Right lobe of liver (tissue), 6 donors: ENCODE results near the gene BBOX1. TPM values are rescaled to one million over a fixed set of nuclear protein-coding genes. Genes with fewer than 3 reads are reported as not detected.

ENCODE experiments used
- ATAC-seq, 4 donors: fragments of 200-7000 bp; cut with Tn5 transposase; one replicate each; pipeline ENCODE4 v1.9.1; 2020; ENCODE audit warnings: mild to moderate bottlenecking in 4 of 4, moderate library complexity in 4 of 4
- DNase-seq, 3 donors: peaks; one replicate each; pipeline ENCODE4 v3.0.0-alpha.2; 2020
- H3K27ac ChIP-seq, 3 donors: fragments of 200-600 bp; one replicate each; pipeline ENCODE4 v1.8.0; 2022
- H3K27me3 ChIP-seq, 2 donors: fragments of 200-600 bp; one replicate each; pipeline ENCODE4 v1.8.0; 2022
- H3K36me3 ChIP-seq, 4 donors: fragments of 200-600 bp; sonication (generic) in 1 of 4; one replicate each; pipeline versions ENCODE4 v1.5.1 to v1.8.0; 2017 to 2022; ENCODE audit warnings: control low read depth in 1 of 4
- H3K4me1 ChIP-seq, 4 donors: fragments of 200-600 bp; sonication (generic) in 1 of 4; one replicate each; pipeline versions ENCODE4 v1.5.1 to v1.8.0; 2017 to 2022; ENCODE audit warnings: control low read depth in 1 of 4
- H3K4me3 ChIP-seq, 3 donors: fragments of 200-600 bp; one replicate each; pipeline ENCODE4 v1.8.0; 2022
- H3K9me3 ChIP-seq, 4 donors: fragments of 200-600 bp; sonication (generic) in 1 of 4; one replicate each; pipeline versions ENCODE4 v1.5.1 to v1.8.0; 2017 to 2022; ENCODE audit warnings: control low read depth in 1 of 4
- POLR2A ChIP-seq: fragments of 450-650 bp; IDR thresholded peaks from one replicate; pipeline ENCODE4 v1.6.1; 2017; ENCODE audit warnings: antibody characterized with exemption, mild to moderate bottlenecking
- WGBS: methylation state at CpG from one replicate; pipeline ENCODE4 v1.1.6; 2018; ENCODE audit warnings: low coverage, low lambda C conversion rate; ENCODE audit not compliant: insufficient coverage; ENCODE audit errors: missing lambda C conversion rate; 5-methylcytosine and 5-hydroxymethylcytosine counted together
- intact Hi-C, 2 donors: fragments of 100-400 bp; cut with DNase I; formaldehyde crosslinking; loops; one replicate each; pipeline versions ENCODE4 v1.11.2 to v1.14.1; 2022
- total RNA-seq, 6 experiments: library from RNA; depleted of rRNA in 2 of 6; stranded (reverse); fragments of >200 nt in 2 of 6; fragmentation: NEBNext Ultra II Directional in 3 of 6; extraction: Animal tissue kit (Norgen Biotek cat#: 25700) in 3 of 6; gene quantifications; one replicate each; pipeline versions ENCODE4 v1.1.0 to v1.2.4, GENCODE V29; 2016 to 2023
- TF ChIP-seq, protein P1 (sequence below), 4 donors: fragments of 200-600 bp in 3 of 4; fragments of 450-650 bp in 1 of 4; IDR thresholded peaks; one replicate each; pipeline versions ENCODE4 v1.5.1 to v1.8.0; 2016 to 2022; ENCODE audit warnings: antibody characterized with exemption in 4 of 4, mild to moderate bottlenecking in 2 of 4
- donor health status: DM: no; HTN: yes; CAD: no.
- donor health status: DM: no; HTN: no; CAD: no.
- donor health status: DM: no; HTN: no; CAD: no.
- donor health status: DM: no; HTN: yes; CAD: no.
- donor health status: DM: no; HTN: yes; CAD: no.

Gene BBOX1
- total RNA-seq, 6 experiments from 2014 or later = 1.9 to 25.3 (median 13.9) TPM

DNA sequence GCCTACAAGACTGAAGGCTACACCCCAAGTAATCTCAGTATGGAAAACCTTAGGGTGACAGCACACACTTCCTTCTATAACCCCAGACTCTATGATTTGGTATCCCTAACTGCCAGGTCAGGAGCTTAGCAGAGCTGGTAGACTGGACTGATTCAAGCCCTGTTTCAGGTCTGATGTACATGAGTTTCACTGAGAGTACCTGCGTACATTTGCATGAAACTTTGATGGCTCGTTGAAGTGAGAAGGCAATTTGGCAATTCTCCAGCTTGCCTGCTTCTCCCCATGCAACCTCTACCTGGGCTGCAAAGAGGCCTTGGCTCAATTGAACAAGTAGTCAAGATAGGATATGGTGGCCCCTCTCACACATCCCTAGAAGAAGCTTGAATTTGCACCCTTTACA lies 36.5 kb upstream of the BBOX1 start:
- H3K4me1 ChIP-seq = no peaks in the 10 kb centered on the region
- H3K27ac ChIP-seq = no peak overlapping the region
- DNase-seq = no peak
- TF ChIP-seq POLR2A = no peak
- TF ChIP-seq, protein P1, sequence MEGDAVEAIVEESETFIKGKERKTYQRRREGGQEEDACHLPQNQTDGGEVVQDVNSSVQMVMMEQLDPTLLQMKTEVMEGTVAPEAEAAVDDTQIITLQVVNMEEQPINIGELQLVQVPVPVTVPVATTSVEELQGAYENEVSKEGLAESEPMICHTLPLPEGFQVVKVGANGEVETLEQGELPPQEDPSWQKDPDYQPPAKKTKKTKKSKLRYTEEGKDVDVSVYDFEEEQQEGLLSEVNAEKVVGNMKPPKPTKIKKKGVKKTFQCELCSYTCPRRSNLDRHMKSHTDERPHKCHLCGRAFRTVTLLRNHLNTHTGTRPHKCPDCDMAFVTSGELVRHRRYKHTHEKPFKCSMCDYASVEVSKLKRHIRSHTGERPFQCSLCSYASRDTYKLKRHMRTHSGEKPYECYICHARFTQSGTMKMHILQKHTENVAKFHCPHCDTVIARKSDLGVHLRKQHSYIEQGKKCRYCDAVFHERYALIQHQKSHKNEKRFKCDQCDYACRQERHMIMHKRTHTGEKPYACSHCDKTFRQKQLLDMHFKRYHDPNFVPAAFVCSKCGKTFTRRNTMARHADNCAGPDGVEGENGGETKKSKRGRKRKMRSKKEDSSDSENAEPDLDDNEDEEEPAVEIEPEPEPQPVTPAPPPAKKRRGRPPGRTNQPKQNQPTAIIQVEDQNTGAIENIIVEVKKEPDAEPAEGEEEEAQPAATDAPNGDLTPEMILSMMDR (IDR thresholded peaks at IDR 0.05) = no peak
- H3K9me3 ChIP-seq = no peaks in the 10 kb centered on the region
- no peaks in the 10 kb centered on the region for H3K36me3 ChIP-seq
- WGBS = 80% methylated on average over 2 of the region's 2 CpGs
- ATAC-seq = no peak
- intact Hi-C loops = no loop called here
- H3K4me3 ChIP-seq = no peak overlapping the region
- H3K27me3 ChIP-seq = no peaks in the 10 kb centered on the region

GRCh38 chr11:27008811-27009535 lies 31.6 kb upstream of the BBOX1 start:
- Histone ChIP-seq H3K27me3 (no peaks in the 10 kb centered on the region), H3K4me3 (no peak overlapping the region), H3K4me1 (no peaks in the 10 kb centered on the region), H3K9me3 (no peaks in the 10 kb centered on the region), H3K27ac (no peak overlapping the region), H3K36me3 (no peaks in the 10 kb centered on the region)
- ATAC-seq = no peak
- intact Hi-C loops = no loop called here
- no peak for DNase-seq
- TF ChIP-seq, protein P1 (IDR thresholded peaks at IDR 0.05) = no peak
- TF ChIP-seq POLR2A = no peak

GRCh38 chr11:27011560-27012233 lies 28.9 kb upstream of the BBOX1 start:
- ATAC-seq = no peak
- Histone ChIP-seq H3K27me3 (no peaks in the 10 kb centered on the region), H3K27ac (no peak overlapping the region), H3K9me3 (no peaks in the 10 kb centered on the region), H3K4me1 (no peaks in the 10 kb centered on the region), H3K4me3 (no peak overlapping the region), H3K36me3 (no peaks in the 10 kb centered on the region)
- TF ChIP-seq, protein P1 (IDR thresholded peaks at IDR 0.05) = no peak
- TF ChIP-seq POLR2A = no peak
- intact Hi-C loops = no loop called here
- DNase-seq = no peak
- 76% methylated on average over 4 of the region's 4 CpGs for WGBS

DNA sequence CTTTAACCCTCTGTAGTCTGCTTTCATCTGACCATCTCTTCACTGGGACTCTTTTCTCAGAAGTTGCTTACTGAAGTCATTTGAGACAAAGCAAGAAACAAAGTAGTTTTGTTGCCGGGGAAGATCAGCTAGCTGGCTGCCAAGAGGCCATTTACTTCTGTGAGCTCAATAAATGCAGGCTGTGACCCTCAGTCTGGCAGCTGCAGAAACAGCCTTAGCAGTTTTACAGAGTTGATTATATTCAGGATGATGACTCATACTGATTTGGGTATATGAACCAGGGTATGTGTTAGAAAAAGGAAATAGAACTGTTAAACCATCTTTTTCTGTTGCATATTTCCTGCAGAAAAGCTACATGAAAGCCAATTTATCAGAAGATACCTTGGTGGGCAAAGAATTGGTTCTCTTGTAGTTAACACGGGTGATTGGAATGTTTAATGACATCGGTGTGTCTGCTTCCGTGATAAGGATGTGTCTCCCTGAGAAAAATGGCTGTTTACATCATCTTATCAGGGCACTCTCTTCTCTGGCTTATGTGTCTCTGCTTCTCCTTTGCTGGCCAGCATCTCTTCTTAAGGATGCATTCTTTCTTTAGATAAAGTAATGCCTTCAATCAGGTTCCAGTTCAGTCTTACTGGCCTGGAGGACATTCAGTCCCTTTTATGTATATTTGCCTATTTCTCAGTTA lies 28.2 kb upstream of the BBOX1 start:
- no peaks in the 10 kb centered on the region for H3K36me3 ChIP-seq
- H3K27me3 ChIP-seq = no peaks in the 10 kb centered on the region
- 52% methylated on average over 3 of the region's 4 CpGs for WGBS
- no peak overlapping the region for H3K27ac ChIP-seq
- intact Hi-C loops = no loop called here
- H3K9me3 ChIP-seq = no peaks in the 10 kb centered on the region
- TF ChIP-seq, protein P1 (IDR thresholded peaks at IDR 0.05) = no peak
- TF ChIP-seq POLR2A = no peak
- H3K4me3 ChIP-seq = no peak overlapping the region
- no peak for DNase-seq
- peak in 3 of 4 donors; percentile 27 to 66 (median 29) for ATAC-seq
- no peaks in the 10 kb centered on the region for H3K4me1 ChIP-seq
